Subcutaneous adipose tissue (tissue), 4 donors: ENCODE measurements around the gene SERTM1. TPM values are rescaled to one million over a fixed set of nuclear protein-coding genes. Genes with fewer than 3 reads are reported as not detected.

Source experiments
- CTCF ChIP-seq: fragments of 450-650 bp; IDR thresholded peaks from one replicate; pipeline ENCODE4 v1.5.1; 2016; ENCODE audit warnings: low read depth, mild to moderate bottlenecking, control low read depth, antibody characterized with exemption, moderate library complexity
- total RNA-seq, 4 donors: library from RNA; depleted of rRNA; stranded (reverse); fragments of >200 nt; gene quantifications; one replicate each; pipeline ENCODE4 v1.1.0, GENCODE V29; 2016

Gene SERTM1
- total RNA-seq, 4 donors from 2014 or later = 0.17 to 1.1 TPM; not detected in 2

- TF ChIP-seq CTCF = no peak
Observed at GRCh38 chr13:36666477-36667229, 7.2 kb upstream of the SERTM1 start.

- no peak for TF ChIP-seq CTCF
Observed at GRCh38 chr13:36668316-36668715, 5.5 kb upstream of the SERTM1 start.

GRCh38 chr13:36673352-36673751 lies 468 bp upstream of the SERTM1 start:
- TF ChIP-seq CTCF = no peak

GRCh38 chr13:36674337-36675212 lies 755 bp downstream of the SERTM1 start:
- no peak for TF ChIP-seq CTCF

GRCh38 chr13:36675213-36675536 lies 1.4 kb downstream of the SERTM1 start:
- no peak for TF ChIP-seq CTCF

- TF ChIP-seq CTCF = no peak
Observed at GRCh38 chr13:36680913-36681312, 7.1 kb downstream of the SERTM1 start.

GRCh38 chr13:36681894-36682624 lies 8.2 kb downstream of the SERTM1 start:
- TF ChIP-seq CTCF = no peak
